Liver (tissue), 9 donors: ENCODE results near the gene SIGLEC12. TPM values are rescaled to one million over a fixed set of nuclear protein-coding genes. Genes with fewer than 3 reads are reported as not detected.
A peak's percentile ranks its signal among the peaks of the same experiment; 100 is the strongest.

Experiments used
- DNase-seq: peaks from one replicate; pipeline ENCODE4 v3.0.0-alpha.2; 2017; ENCODE audit warnings: low spot score
- H3K27ac ChIP-seq, 2 donors: one replicate each; pipeline ENCODE4 v1.7.0; 2013; ENCODE audit warnings: inconsistent platforms in 2 of 2, low read length in 2 of 2, control low read depth in 1 of 2, low read depth in 1 of 2, mild to moderate bottlenecking in 1 of 2
- H3K27me3 ChIP-seq, 4 donors: one replicate each; pipeline versions ENCODE4 v1.6.1 to v1.7.0; 2013; ENCODE audit warnings: low read length in 3 of 4, inconsistent platforms in 1 of 4, mild to moderate bottlenecking in 1 of 4, moderate library complexity in 1 of 4; ENCODE audit not compliant: control insufficient read depth in 4 of 4, insufficient read depth in 4 of 4
- H3K36me3 ChIP-seq, 4 donors: one replicate each; pipeline versions ENCODE4 v1.6.1 to v1.7.0; 2013; ENCODE audit warnings: low read length in 3 of 4, mild to moderate bottlenecking in 3 of 4, low read depth in 1 of 4, moderate library complexity in 1 of 4; ENCODE audit not compliant: control insufficient read depth in 4 of 4, insufficient read depth in 3 of 4
- H3K4me1 ChIP-seq, 4 donors: one replicate each; pipeline versions ENCODE4 v1.6.1 to v1.7.0; 2013; ENCODE audit warnings: low read length in 3 of 4, mild to moderate bottlenecking in 3 of 4, moderate library complexity in 1 of 4; ENCODE audit not compliant: control insufficient read depth in 4 of 4, insufficient read depth in 4 of 4
- H3K4me3 ChIP-seq, 3 donors: one replicate each; pipeline versions ENCODE4 v1.6.1 to v1.7.0; 2013; ENCODE audit warnings: low read length in 3 of 3, control low read depth in 1 of 3, low read depth in 1 of 3, mild to moderate bottlenecking in 1 of 3
- H3K9ac ChIP-seq, 2 donors: one replicate each; pipeline ENCODE4 v1.7.0; 2013; ENCODE audit warnings: low read length in 2 of 2, mild to moderate bottlenecking in 2 of 2, moderate library complexity in 2 of 2, control low read depth in 1 of 2, low read depth in 1 of 2
- H3K9me3 ChIP-seq, 4 donors: one replicate each; pipeline versions ENCODE4 v1.6.1 to v1.7.0; 2013; ENCODE audit warnings: low read length in 3 of 4; ENCODE audit not compliant: control insufficient read depth in 4 of 4
- EGR1 ChIP-seq, 2 donors: IDR thresholded peaks; 2 replicates each; pipeline ENCODE4 v1.6.1; 2016 to 2018; ENCODE audit warnings: antibody characterized with exemption in 2 of 2, low read depth in 2 of 2
- FOXA2 ChIP-seq: IDR thresholded peaks from 2 replicates; pipeline ENCODE4 v1.6.1; 2016; ENCODE audit warnings: antibody characterized with exemption
- GABPA ChIP-seq, 2 donors: IDR thresholded peaks in 1 of 2; conservative IDR thresholded peaks in 1 of 2; 2 replicates each; pipeline ENCODE4 v1.6.1; 2016; ENCODE audit warnings: antibody characterized with exemption in 2 of 2, mild to moderate bottlenecking in 1 of 2, moderate library complexity in 1 of 2
- HNF4A ChIP-seq, 2 donors: conservative IDR thresholded peaks; 2 replicates each; pipeline ENCODE4 v1.6.1; 2016; ENCODE audit warnings: antibody characterized with exemption in 2 of 2, mild to moderate bottlenecking in 2 of 2
- HNF4G ChIP-seq: IDR thresholded peaks from 2 replicates; pipeline ENCODE4 v1.6.1; 2016; ENCODE audit warnings: antibody characterized with exemption
- JUND ChIP-seq, 2 donors: IDR thresholded peaks; 2 replicates each; pipeline ENCODE4 v1.6.1; 2016; ENCODE audit warnings: antibody characterized with exemption in 2 of 2
- NR2F2 ChIP-seq: IDR thresholded peaks from 2 replicates; pipeline ENCODE4 v1.6.1; 2016; ENCODE audit warnings: antibody characterized with exemption
- RAD21 ChIP-seq, 2 donors: IDR thresholded peaks; 2 replicates each; pipeline ENCODE4 v1.6.1; 2016; ENCODE audit warnings: antibody characterized with exemption in 2 of 2, mild to moderate bottlenecking in 2 of 2
- RXRA ChIP-seq, 2 donors: IDR thresholded peaks; 2 replicates each; pipeline ENCODE4 v1.6.1; 2017 to 2018; ENCODE audit warnings: antibody characterized with exemption in 2 of 2, mild to moderate bottlenecking in 1 of 2
- SP1 ChIP-seq: IDR thresholded peaks from 2 replicates; pipeline ENCODE4 v1.6.1; 2018; ENCODE audit warnings: antibody characterized with exemption, mild to moderate bottlenecking
- TAF1 ChIP-seq: conservative IDR thresholded peaks from 2 replicates; pipeline ENCODE4 v1.6.1; 2016; ENCODE audit warnings: antibody characterized with exemption, mild to moderate bottlenecking
- YY1 ChIP-seq: IDR thresholded peaks from 2 replicates; pipeline ENCODE4 v1.6.1; 2016; ENCODE audit warnings: antibody characterized with exemption, mild to moderate bottlenecking
- WGBS: extraction: QIAGEN DNeasy Blood & Tissue Kit; methylation state at CpG from one replicate; pipeline ENCODE4 v1.1.7; 2013; 5-methylcytosine and 5-hydroxymethylcytosine counted together
- polyA plus RNA-seq, 2 donors: library from polyadenylated mRNA; stranded (reverse) in 1 of 2; unstranded in 1 of 2; fragments of 200-250 nt in 1 of 2; fragments of >200 nt in 1 of 2; fragmentation: Nextera tagmentation in 1 of 2; extraction: Ambion mirVana in 1 of 2; gene quantifications; one replicate each; pipeline versions ENCODE4 v1.2.1 to v1.2.3, GENCODE V29; 2013 to 2015
- total RNA-seq, 2 donors: library from RNA; depleted of rRNA; stranded (reverse); fragments of >200 nt; gene quantifications; one replicate each; pipeline ENCODE4 v1.2.3, GENCODE V29; 2014
- TF ChIP-seq, protein P1 (sequence below): IDR thresholded peaks from 2 replicates; pipeline ENCODE4 v1.6.1; 2016; ENCODE audit warnings: antibody characterized with exemption
- TF ChIP-seq, protein P2 (sequence below): IDR thresholded peaks from 2 replicates; pipeline ENCODE4 v1.6.1; 2016; ENCODE audit warnings: antibody characterized with exemption, mild to moderate bottlenecking
- TF ChIP-seq, protein P3 (sequence below): fragments of 150-350 bp; IDR thresholded peaks from 2 replicates; pipeline ENCODE4 v1.5.1; 2017; ENCODE audit warnings: improper control_type of control experiment, low read depth, low read length; ENCODE audit not compliant: missing input control
- TF ChIP-seq, protein P4 (sequence below): IDR thresholded peaks from 2 replicates; pipeline ENCODE4 v1.6.1; 2016; ENCODE audit warnings: antibody characterized with exemption
- donor health status: healthy.
- donor health status: healthy.
- donor health status: healthy.
- donor health status: healthy.
- donor health status: healthy.

The SIGLEC12 gene
- total and polyA plus RNA-seq, 4 donors: 0.05 to 5.0 (median 0.52) TPM

DNA sequence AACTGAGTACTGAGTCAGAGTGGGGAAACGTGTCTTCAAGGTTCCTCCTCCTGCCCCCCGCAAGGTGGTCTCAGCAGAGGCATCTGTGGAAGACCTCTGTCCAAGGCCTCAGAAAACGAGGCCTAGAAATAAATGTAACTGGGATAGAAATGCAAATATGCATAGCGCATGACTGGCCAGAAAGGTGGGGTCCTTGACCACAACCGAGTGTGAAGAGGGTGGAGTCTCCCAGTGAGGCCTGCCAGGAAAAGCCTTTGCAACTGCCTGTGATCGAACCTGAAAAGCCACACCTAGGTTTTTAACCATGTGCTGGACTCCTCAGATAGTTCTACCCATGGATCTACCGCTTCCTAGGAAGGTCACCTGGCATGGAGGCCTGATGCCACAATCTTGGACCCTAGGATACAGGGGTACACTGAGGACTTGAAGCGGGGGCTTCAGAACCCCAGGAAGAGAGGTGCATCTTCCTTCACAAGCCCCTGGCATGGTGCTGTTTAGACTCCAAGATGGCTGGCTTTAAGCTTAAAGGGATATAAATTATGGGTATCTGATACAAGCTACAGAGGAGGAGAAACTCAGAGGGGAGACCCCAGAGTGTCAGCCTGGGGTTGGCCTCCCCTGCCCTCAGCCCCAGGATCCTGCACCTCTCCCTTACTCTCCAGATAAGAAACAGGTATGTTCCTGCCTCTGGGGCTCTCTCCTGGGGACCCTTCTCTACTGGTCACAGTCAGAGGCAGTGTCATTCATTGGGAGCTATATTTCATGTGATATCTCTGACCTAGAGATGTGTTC is 48.1 kb upstream of the SIGLEC12 start:
- Histone ChIP-seq H3K36me3 (no peaks in the 10 kb centered on the region), H3K9ac (no peak overlapping the region), H3K27me3 (peaks cover 0 to 2% (median 0%) of the 10 kb centered on the region in 4 donors), H3K27ac (no peak overlapping the region), H3K4me1 (no peaks in the 10 kb centered on the region), H3K4me3 (no peak overlapping the region), H3K9me3 (peaks cover 0 to 3% (median under 1%) of the 10 kb centered on the region in 4 donors)
- 53% methylated on average over 8 of the region's 8 CpGs for WGBS
- peak; percentile 36 for DNase-seq
- TF ChIP-seq HNF4G (no peak), RAD21 (IDR thresholded peaks at IDR 0.05) (no peak), SP1 (no peak), EGR1 (IDR thresholded peaks at IDR 0.05; ENCODE audit: low read depth in 2 of 2) (no peak)

DNA sequence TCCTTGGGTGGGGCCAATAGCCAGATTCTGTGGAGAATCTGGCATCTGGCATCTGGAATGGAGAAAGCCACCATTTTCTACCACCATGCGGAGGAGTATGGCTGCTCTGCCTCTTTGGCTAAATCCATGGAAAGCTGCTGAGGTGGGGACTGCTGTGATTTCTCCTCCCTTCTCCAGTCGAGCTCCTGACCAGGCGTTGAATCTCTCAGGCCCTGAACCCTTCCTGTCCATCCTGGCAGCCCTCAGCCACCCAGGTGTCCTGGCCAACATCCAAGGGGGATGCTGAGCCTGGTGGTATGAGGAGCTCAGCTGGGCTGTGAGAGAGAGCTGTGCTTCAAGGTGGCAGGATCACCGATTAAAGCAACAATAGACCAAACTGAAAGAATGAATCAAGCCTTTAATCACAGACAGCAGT is 47.3 kb upstream of the SIGLEC12 start:
- 63% methylated on average over 4 of the region's 4 CpGs for WGBS
- H3K27ac ChIP-seq: no peak overlapping the region
- peaks cover 0 to 2% (median 0%) of the 10 kb centered on the region in 4 donors for H3K27me3 ChIP-seq

More for the DNA sequence above, 47.3 kb upstream of the SIGLEC12 start:
- H3K4me3 ChIP-seq: no peak overlapping the region
- no peaks in the 10 kb centered on the region for H3K9me3 ChIP-seq
- no peaks in the 10 kb centered on the region for H3K36me3 ChIP-seq
- H3K4me1 ChIP-seq: no peaks in the 10 kb centered on the region
- peak; percentile 34 for DNase-seq
- no peak overlapping the region for H3K9ac ChIP-seq
- TF ChIP-seq EGR1 (IDR thresholded peaks at IDR 0.05; ENCODE audit: low read depth in 2 of 2) (no peak), FOXA2 (no peak), TAF1 (no peak), NR2F2 (no peak), RAD21 (IDR thresholded peaks at IDR 0.05) (no peak), RXRA (IDR thresholded peaks at IDR 0.05) (no peak), JUND (IDR thresholded peaks at IDR 0.05) (no peak), HNF4G (no peak), GABPA (IDR thresholded peaks at IDR 0.05 in 1 of 2, conservative IDR thresholded peaks at IDR 0.05 in 1 of 2) (no peak), SP1 (no peak), YY1 (no peak), HNF4A (conservative IDR thresholded peaks at IDR 0.05) (no peak)
- TF ChIP-seq, protein P1, sequence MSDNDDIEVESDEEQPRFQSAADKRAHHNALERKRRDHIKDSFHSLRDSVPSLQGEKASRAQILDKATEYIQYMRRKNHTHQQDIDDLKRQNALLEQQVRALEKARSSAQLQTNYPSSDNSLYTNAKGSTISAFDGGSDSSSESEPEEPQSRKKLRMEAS: no peak
- TF ChIP-seq, protein P2, sequence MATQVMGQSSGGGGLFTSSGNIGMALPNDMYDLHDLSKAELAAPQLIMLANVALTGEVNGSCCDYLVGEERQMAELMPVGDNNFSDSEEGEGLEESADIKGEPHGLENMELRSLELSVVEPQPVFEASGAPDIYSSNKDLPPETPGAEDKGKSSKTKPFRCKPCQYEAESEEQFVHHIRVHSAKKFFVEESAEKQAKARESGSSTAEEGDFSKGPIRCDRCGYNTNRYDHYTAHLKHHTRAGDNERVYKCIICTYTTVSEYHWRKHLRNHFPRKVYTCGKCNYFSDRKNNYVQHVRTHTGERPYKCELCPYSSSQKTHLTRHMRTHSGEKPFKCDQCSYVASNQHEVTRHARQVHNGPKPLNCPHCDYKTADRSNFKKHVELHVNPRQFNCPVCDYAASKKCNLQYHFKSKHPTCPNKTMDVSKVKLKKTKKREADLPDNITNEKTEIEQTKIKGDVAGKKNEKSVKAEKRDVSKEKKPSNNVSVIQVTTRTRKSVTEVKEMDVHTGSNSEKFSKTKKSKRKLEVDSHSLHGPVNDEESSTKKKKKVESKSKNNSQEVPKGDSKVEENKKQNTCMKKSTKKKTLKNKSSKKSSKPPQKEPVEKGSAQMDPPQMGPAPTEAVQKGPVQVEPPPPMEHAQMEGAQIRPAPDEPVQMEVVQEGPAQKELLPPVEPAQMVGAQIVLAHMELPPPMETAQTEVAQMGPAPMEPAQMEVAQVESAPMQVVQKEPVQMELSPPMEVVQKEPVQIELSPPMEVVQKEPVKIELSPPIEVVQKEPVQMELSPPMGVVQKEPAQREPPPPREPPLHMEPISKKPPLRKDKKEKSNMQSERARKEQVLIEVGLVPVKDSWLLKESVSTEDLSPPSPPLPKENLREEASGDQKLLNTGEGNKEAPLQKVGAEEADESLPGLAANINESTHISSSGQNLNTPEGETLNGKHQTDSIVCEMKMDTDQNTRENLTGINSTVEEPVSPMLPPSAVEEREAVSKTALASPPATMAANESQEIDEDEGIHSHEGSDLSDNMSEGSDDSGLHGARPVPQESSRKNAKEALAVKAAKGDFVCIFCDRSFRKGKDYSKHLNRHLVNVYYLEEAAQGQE: no peak
- TF ChIP-seq, protein P3, sequence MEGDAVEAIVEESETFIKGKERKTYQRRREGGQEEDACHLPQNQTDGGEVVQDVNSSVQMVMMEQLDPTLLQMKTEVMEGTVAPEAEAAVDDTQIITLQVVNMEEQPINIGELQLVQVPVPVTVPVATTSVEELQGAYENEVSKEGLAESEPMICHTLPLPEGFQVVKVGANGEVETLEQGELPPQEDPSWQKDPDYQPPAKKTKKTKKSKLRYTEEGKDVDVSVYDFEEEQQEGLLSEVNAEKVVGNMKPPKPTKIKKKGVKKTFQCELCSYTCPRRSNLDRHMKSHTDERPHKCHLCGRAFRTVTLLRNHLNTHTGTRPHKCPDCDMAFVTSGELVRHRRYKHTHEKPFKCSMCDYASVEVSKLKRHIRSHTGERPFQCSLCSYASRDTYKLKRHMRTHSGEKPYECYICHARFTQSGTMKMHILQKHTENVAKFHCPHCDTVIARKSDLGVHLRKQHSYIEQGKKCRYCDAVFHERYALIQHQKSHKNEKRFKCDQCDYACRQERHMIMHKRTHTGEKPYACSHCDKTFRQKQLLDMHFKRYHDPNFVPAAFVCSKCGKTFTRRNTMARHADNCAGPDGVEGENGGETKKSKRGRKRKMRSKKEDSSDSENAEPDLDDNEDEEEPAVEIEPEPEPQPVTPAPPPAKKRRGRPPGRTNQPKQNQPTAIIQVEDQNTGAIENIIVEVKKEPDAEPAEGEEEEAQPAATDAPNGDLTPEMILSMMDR: no peak
- TF ChIP-seq, protein P4, sequence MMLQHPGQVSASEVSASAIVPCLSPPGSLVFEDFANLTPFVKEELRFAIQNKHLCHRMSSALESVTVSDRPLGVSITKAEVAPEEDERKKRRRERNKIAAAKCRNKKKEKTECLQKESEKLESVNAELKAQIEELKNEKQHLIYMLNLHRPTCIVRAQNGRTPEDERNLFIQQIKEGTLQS: no peak
